Left hindlimb (tissue), 1 donor: ENCODE data around the gene IFNA13.

Experiments
- DNase-seq: peaks from one replicate; pipeline ENCODE4 v3.0.0-alpha.2; 2018

The IFNA13 gene

DNA sequence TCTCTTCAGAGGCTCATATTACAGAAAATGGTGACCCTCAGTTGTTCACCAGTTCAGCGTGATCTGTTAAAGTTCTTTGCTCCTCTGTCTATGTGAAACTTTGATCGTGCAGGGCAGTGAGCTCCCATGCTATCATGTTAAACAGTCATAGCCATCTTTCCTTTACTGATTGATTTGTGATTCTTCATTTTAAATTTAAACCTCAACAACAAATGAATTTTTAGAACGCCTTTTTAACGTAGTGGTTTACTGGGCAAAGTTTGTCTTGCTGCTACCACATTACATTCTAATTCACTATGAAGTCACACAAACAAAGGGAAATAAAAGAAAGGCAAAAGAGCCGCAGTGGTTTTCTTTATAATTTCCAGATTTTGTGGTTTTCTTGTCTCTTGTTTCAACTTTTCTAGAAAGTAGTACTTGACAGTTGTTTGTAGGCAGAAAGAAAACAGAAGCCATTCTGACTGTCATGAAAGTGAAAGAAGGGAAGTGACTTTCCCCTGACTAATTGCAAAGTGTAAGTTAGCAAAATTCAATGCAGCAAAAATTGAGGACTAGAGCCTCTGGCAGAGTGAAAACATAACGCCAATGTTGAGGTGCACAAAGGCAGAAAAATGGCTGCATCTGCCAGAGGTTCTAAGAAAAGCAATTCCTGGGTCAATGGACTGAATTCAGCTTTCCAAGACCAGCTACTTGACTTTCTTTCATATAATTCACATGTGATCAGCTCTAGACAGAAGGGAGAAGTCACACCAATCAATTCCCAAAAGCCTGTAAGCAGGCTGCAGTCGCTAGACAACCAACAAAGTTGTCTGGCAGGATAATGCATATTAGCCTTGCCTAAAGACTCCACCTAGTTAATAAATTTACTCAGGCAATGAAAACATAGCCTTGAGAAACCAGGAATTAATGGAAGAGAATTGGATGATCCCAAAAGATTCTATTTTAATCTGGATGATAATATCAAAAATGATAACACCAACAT lies 10.1 kb downstream of the IFNA13 start:
- no peak for DNase-seq

DNA sequence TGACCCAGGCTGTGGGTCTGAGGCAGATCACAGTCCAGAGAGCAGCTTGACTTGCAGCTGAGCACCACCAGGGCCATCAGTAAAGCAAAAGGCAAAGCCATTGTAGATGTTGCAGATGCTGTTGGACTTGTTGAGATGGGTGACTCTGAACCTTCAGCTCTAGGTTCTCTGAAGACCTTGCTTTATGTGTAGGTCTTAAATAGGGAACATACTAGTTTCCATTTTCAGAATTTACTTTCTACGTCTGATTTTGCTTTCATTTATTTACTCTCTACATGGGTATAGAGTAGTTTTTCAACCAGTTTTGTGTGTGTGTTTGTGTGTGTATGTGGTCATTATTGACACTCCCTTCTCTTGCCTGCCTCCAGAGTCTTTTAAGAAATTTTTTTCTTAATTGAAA lies 17.1 kb downstream of the IFNA13 start, which contains the start of gene IFNA6:
Gene IFNA6, minus strand, starts transcription at position 101 of the 400 bp plus-strand sequence. Its CDS starts 0 bp downstream, at position 101.
- no peak for DNase-seq

DNA sequence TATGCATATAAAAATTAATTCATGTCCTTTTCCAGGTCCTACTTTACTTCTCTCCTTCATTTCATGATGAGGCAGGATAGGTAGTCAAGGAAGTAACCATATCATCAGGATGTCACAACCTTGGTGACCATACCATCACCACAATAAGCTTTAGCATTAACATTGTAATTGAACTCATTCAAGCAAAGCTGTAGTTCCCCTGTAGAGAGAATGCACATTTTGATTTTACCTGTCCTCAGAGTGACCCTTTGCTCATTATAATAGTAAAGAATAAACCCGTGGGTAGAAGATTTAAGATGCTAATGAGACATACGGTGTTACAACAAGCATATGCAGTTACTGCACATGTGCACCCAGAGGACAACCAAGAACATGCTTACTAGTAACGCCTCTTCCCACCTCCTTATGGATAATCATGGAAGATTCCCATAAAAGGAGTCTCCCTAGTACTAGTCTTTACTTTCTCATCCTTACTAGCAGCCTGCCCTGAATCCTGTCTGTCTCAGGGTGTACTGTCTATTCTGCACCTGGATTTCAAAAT lies 19.4 kb downstream of the IFNA13 start:
- DNase-seq, result no peak

DNA sequence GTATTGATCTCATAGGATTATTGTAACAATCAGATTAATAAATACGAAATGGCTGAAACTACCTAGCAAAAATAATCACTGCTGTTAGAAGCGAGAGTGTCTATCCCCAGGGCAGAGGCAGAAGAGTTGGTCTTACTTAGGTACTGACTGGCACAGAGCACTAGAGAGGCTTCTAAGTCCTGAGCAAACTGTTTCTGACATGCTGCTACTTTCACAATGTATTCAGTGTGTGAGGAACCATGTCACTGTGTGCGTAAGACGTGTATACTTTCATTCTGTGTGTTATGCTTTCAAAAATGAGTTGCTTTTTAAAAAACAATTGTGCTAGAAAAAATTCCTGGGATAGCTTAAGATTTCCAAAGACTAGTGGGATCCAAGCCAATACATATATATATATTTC lies 27.1 kb downstream of the IFNA13 start:
- DNase-seq, result no peak

DNA sequence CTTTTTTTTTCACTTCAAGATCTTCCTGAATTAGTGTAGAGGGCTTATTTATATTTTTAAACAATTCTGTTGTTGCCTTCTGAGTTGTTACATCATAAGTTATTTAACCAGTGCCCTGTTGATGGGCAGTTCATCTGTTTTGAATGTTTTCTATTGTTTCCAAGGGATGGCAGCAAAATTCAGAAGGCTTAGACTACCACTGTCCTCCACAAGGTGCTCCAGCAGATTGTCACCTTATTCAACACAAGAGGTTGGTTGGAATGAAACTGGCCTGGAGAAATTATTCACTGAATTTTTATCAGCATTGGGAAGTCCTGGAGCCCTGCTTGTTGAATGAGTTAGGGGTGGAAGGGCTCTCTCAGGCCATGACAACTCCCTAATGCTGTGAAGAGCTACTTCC lies 31.4 kb downstream of the IFNA13 start:
- DNase-seq, result no peak

DNA sequence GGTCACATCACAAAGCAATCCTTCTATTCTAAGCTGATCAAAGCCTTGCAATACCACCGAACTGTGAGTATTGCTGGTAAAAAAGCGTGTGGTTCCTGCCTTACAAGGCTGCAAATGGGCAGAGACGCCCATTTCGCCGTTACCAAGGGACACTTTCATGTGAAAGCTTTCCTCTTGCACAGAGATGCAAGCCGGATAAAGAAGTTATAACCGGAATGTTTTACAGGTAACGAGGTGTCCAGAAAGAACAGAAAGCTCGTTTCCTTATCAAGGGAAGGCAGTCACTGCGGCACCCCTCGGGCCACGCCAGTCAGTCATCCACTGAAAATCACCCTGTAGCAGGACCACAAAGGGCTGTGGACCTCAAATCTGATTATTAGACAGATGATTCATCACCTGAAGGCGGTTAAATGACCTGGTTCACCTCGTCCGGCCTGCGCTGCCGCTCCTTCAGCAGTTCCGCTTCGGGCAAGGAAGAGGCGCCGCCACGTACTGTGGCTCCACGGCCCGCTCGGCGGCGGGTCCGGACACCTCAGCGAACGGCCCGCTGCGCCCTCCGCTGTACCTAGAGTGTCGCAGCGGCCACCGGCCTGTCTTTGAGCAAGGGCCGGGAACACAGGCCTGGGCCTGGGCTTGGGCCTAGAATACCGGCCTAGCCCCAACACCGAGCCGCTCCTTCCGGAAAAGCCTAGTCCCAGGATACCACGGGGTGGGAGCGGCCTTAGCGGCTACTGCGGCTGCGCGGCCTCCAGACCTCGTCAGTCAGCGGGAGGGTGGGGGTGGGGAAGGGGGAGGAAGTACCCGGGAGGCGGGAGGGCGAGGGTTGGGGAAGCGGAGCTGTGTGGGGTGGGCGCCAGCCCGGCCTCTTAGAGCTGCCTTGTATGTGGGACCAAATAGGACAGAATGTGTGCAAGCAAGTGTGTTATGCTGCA lies 32.9 kb downstream of the IFNA13 start, which contains the start of gene KLHL9:
Gene KLHL9, minus strand, starts transcription at position 704 of the 932 bp plus-strand sequence. Its CDS starts 545 bp downstream, at position 159.
- peak; percentile 96 for DNase-seq

DNA sequence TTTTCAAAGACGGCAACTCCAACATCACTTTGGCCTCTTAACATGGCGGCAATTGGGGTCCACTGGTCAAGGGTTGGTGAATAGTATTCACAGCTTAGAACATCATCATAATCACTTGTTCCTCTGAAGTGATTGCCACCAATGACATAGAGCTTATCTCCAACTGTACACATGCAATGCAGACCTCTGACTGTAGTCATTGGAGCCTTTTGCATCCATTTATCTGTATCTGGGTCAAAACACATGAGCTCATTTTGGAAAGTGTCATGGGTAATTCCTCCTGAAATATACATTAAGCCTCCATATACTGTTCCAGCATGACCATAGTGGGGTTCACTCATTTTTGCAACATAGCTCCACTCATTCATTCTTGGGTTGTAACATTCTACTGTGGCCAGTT lies 34.6 kb downstream of the IFNA13 start:
- no peak for DNase-seq

DNA sequence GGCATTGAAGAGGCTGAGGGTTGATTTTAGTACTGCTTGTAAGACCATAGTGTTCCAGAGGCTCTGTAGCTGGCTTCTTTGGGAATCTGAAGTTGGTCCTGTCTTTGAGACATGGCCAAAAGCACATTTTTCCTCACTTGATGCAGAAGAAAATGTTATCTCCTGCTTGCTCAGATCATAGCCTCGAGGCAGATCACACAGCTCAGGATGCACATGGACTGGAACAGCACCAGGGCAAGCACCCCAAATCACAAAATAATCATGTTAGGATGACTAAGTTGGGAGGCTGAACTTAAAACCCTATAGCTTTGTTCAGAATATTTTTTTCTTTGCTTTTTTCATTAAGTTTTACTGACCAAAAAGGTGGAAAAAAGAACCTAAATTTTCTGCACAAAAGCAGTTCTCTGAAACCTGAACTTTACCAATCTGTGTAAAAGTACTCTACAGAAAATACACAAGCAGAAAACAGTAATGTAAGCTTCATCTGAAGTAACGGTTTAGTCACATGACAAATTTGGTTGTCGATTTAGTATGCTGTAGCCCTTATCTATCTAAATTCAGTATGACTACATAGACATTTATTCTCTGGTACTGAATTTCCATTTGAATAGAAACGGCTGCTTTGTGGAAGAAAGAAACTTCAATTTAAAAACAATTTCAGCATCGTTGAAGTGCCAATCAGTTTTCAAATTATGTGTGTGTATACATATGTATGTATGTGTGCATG lies 36.0 kb downstream of the IFNA13 start:
- no peak for DNase-seq

DNA sequence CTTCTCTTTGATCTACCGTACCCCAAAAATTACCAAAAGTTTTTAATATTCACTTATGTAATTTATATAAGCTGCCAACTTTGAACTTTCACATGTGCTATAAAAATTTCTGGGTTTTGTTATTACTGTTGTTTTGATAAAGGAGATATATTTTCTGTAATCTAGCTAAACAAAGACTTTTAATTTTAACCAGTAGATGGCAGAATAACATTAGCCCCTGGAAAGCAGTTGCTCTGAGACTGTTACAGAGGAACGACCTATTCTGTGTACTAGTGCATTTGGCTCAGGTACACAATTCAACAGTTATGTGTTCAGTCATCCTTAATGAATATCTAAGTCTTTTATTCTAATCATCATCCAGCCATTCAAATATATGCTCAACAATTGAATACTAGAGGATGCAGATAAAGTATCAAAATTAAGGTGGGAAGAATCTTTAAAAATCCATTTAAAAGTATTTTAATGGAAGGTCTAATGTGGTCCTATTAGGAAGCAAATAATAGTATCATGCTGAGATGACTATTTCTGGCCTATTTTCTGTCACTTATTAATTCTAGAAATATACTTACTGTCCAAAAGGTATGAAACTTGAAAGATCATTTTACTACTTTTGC lies 41.2 kb downstream of the IFNA13 start:
- DNase-seq, result no peak

DNA sequence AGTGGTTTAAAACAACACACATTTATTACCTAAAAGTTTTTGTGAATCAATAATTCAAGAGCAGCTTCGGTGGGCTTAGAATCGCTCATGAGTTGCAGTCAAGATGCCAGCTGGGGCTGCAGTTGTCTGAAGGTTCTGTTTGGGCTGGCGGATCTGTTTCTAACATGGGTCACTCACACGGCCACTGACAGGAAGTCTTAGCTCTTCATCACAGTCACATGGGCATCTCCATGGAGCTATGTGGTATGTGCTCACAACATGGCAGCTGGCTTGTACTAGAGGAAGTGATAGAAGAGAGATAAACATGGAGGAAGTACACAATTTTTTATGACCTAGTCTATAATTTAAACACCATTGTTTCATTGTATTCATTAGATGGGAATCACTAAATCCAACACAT lies 43.8 kb downstream of the IFNA13 start:
- no peak for DNase-seq

DNA sequence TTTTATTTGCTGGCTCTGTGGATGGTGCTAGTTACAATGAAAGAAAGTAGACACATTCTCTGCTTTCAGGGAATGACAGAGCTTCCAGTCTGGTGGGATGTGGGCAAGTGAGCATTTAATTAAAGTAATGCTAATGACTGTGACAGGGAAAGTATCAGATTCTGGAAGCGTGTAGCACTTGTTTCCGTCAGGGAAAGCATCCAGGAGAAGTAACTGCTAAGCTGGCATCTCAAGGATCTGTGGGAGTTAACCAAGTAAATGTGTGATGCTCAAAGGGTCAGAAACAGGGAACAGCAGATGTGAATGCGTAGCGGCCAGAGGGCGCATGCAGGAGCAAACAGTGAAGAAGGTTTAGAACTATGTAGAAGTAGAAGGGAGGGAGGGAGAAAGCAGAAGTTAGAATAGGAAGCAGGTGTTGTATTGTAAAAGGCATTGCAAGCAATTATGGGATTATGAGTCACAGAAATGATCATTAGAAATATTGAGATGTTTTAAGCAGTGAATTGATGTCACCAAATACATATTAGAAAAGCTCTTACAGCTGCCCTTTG lies 44.9 kb downstream of the IFNA13 start:
- no peak for DNase-seq

DNA sequence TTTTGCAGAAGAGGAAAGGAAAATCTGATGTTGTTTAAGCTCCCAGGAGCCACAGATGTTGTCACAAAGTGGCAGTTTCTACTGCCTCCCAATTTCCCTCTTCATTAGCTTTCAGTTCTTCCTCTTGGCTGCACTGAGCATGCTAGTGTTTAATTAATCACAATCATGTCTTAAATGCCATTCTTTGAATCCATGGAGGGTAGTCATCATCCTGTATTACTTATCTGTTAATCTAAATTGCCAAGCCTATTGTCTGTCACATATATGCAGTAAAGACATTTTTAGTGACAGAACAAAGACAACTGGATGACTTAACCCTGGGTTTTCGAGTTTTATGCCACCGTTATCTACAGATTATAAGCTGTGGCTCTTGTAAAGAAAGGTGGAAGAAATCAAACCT lies 47.4 kb downstream of the IFNA13 start:
- DNase-seq, result no peak

DNA sequence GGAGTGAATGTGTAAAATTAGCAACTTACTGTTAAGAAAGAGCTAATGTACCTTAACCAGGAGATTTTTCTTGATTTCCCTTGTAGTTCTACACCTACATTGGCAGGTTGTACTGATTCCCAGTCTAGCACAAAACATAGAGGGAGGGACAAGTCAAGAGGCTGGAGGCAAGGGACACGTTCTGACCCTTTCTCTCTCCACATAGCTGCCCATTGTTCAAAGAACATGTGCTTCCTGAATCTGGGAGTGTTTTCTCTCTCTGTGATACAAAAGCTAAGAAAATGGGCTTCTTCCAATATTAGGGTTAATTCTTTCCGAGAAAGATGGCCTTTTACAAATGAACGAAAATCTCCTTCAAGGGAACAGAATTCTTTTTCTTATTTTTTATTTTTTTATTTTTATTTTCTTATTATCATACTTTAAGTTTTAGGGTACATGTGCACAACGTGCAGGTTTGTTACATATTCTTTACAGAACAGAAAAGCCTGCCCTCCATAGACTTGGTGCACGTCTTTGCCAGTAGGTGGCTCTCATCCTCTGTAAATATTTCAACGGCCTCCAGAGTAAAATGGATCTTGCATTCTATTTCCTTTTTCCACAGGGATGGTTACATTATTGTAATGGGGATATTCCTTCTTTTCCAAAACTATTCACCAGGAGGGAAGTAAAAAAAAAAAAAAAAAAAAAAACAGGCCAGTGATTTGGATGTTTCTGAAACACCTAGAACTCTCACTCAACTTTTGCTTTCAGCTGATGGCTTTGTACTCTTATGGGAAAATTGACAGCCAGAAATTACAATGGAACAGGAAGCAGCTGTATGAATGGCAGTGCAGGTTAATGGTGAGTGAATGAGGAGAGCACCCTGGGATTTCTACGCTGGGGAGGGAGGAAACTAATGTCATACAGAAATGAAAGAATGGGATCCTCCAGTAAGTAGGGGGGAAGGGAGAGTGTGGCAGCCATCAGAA lies 49.6 kb downstream of the IFNA13 start:
- DNase-seq, result no peak
